Measurements from ENCODE around the gene PLEKHN1.
"Not testable (repeated sequence)": the region's sequence is repeated elsewhere in the genome, so short reads cannot be mapped to it uniquely, and the experiment has no call there.

DNA sequence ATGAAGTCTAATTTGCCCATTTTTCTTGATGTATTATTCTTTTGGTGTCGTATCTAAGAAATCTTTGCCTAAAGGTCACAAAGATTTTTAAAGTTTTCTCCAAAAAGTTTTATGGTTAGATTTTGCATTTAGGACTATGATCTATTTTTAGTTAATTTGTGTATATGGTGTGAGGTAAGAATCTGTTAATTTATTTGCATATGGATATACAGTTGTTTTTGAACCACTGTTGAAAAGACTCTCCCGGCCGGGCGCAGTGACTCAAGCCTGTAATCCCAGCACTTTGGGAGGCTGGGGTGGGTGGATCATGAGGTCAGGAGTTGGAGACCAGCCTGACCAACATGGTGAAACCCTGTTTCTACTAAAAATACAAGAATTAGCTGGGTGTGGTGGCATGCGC, 21.8 kb downstream of the PLEKHN1 start:
- TF ChIP-seq GABPA (IDR thresholded peaks at IDR 0.05; ENCODE audit: low read depth); RXRA (IDR thresholded peaks at IDR 0.05; ENCODE audit: borderline replicate concordance, low read depth); JUND (IDR thresholded peaks at IDR 0.05); SIN3A (IDR thresholded peaks at IDR 0.05; ENCODE audit: borderline replicate concordance, low read depth, low read length); EZH2phosphoT487 (IDR thresholded peaks at IDR 0.05; ENCODE audit: borderline replicate concordance, low read depth); CTCF (IDR thresholded peaks at IDR 0.05); EP300 (IDR thresholded peaks at IDR 0.05; ENCODE audit: borderline replicate concordance in 1 of 2, low read depth in 1 of 2, low read length in 1 of 2): not testable (repeated sequence)
- TF ChIP-seq, protein P1, sequence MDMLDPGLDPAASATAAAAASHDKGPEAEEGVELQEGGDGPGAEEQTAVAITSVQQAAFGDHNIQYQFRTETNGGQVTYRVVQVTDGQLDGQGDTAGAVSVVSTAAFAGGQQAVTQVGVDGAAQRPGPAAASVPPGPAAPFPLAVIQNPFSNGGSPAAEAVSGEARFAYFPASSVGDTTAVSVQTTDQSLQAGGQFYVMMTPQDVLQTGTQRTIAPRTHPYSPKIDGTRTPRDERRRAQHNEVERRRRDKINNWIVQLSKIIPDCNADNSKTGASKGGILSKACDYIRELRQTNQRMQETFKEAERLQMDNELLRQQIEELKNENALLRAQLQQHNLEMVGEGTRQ (IDR thresholded peaks at IDR 0.05; ENCODE audit: borderline replicate concordance, low read depth, low read length), result not testable (repeated sequence)

Data from SK-N-SH (cell line).